T-helper 2 cell treated with Interferon-gamma antibody and Interleukin-4, amounts not matched to agents 5 μg/mL and 100 μg/mL, for 36 hours (primary cell): ENCODE data around the gene DIP2A.

ENCODE experiments used
- DNase-seq: peaks from one replicate; pipeline ENCODE4 v3.0.0; 2021; ENCODE audit warnings: low spot score
- H3K27ac Mint-ChIP-seq: one replicate; pipeline ENCODE4 v1.8.0; 2021; ENCODE audit warnings: mild to moderate bottlenecking, mixed read lengths
- H3K27me3 Mint-ChIP-seq: one replicate; pipeline ENCODE4 v1.8.0; 2021; ENCODE audit warnings: low read depth, mixed read lengths
- H3K36me3 Mint-ChIP-seq: one replicate; pipeline ENCODE4 v1.8.0; 2021; ENCODE audit warnings: low read depth, mixed read lengths
- H3K4me1 Mint-ChIP-seq: one replicate; pipeline ENCODE4 v1.8.0; 2021; ENCODE audit warnings: low read depth, mixed read lengths
- H3K4me3 Mint-ChIP-seq: one replicate; pipeline ENCODE4 v1.8.0; 2022; ENCODE audit warnings: mild to moderate bottlenecking, moderate library complexity, mixed read lengths
- H3K9me3 Mint-ChIP-seq: one replicate; pipeline ENCODE4 v1.8.0; 2021; ENCODE audit warnings: mixed read lengths

The DIP2A gene

GRCh38 chr21:46421191-46421750 lies 37.4 kb upstream of the DIP2A start:
- Mint-ChIP-seq H3K4me1 (peaks cover 5% of the 10 kb centered on the region), H3K36me3 (peaks cover 12% of the 10 kb centered on the region), H3K27me3 (no peaks in the 10 kb centered on the region), H3K9me3 (no peaks in the 10 kb centered on the region), H3K27ac (no peak overlapping the region), H3K4me3 (no peak overlapping the region)
- DNase-seq = no peak

DNA sequence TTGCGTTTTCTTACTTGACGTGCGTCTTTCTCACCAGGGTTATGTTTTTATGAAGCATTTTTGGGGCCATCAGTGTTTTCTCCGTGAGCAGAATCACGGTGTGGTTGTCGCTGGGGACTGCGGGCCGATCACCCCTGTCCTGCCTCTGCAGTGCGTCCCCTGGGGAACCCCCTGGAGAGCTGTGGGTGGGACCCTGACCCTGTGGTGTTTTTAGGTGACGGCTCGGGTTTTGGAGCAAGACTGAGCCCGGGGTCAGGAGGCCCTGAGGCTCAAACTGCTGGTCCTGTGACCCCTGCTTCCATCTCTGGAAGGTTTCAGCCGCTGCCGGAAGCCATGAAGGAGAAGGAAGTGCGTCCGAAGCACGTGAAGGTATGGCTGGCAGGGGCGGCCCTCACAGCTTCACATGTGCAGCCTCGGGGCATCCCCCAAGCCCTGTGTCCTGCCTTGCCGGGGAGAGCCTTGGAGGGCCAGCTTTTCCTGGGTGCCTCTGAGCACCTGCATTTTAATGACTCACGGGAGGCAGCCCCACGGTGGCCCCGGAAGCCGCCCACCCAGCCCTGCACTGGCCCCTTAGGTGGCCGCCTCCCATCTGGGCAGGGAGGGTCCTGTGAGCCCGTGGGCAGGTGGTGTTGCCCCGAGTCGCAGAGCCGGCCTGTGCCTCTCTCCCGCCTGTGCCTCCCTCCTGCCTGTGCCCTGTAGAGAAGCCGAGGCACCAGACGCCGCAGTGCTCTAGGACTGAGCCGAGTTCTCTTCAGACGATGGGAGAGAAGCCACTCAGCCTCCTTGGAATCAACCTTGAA lies 36.7 kb upstream of the DIP2A start:
- H3K36me3 Mint-ChIP-seq = peaks cover 11% of the 10 kb centered on the region
- H3K9me3 Mint-ChIP-seq = no peaks in the 10 kb centered on the region
- DNase-seq = no peak
- no peak overlapping the region for H3K27ac Mint-ChIP-seq
- H3K4me3 Mint-ChIP-seq = no peak overlapping the region
- no peaks in the 10 kb centered on the region for H3K27me3 Mint-ChIP-seq
- H3K4me1 Mint-ChIP-seq = peaks cover 5% of the 10 kb centered on the region

GRCh38 chr21:46422636-46423241 lies 36.0 kb upstream of the DIP2A start:
- Mint-ChIP-seq H3K9me3 (no peaks in the 10 kb centered on the region), H3K4me3 (no peak overlapping the region), H3K4me1 (peaks cover 5% of the 10 kb centered on the region), H3K36me3 (peaks cover 12% of the 10 kb centered on the region), H3K27me3 (no peaks in the 10 kb centered on the region), H3K27ac (peak overlapping the region; percentile 45)
- no peak for DNase-seq

- no peaks in the 10 kb centered on the region for H3K9me3 Mint-ChIP-seq
- no peak for DNase-seq
- H3K36me3 Mint-ChIP-seq = peaks cover 10% of the 10 kb centered on the region
- H3K27ac Mint-ChIP-seq = peak overlapping the region; percentile 75
- H3K27me3 Mint-ChIP-seq = no peaks in the 10 kb centered on the region
- H3K4me1 Mint-ChIP-seq = peaks cover 5% of the 10 kb centered on the region
- H3K4me3 Mint-ChIP-seq = no peak overlapping the region
Observed at GRCh38 chr21:46423546-46424038, 35.1 kb upstream of the DIP2A start.

GRCh38 chr21:46424039-46424591 lies 34.6 kb upstream of the DIP2A start:
- H3K9me3 Mint-ChIP-seq = no peaks in the 10 kb centered on the region
- no peaks in the 10 kb centered on the region for H3K27me3 Mint-ChIP-seq
- H3K4me1 Mint-ChIP-seq = peaks cover 5% of the 10 kb centered on the region
- DNase-seq = no peak
- H3K27ac Mint-ChIP-seq = peak overlapping the region; percentile 75
- H3K4me3 Mint-ChIP-seq = no peak overlapping the region
- peaks cover 5% of the 10 kb centered on the region for H3K36me3 Mint-ChIP-seq

GRCh38 chr21:46424621-46425020 lies 34.1 kb upstream of the DIP2A start:
- H3K36me3 Mint-ChIP-seq = peaks cover 5% of the 10 kb centered on the region
- peak overlapping the region; percentile 21 for H3K4me3 Mint-ChIP-seq
- H3K9me3 Mint-ChIP-seq = no peaks in the 10 kb centered on the region
- H3K27ac Mint-ChIP-seq = peak overlapping the region; percentile 82
- H3K27me3 Mint-ChIP-seq = no peaks in the 10 kb centered on the region
- peaks cover 5% of the 10 kb centered on the region for H3K4me1 Mint-ChIP-seq
- DNase-seq = no peak

DNA sequence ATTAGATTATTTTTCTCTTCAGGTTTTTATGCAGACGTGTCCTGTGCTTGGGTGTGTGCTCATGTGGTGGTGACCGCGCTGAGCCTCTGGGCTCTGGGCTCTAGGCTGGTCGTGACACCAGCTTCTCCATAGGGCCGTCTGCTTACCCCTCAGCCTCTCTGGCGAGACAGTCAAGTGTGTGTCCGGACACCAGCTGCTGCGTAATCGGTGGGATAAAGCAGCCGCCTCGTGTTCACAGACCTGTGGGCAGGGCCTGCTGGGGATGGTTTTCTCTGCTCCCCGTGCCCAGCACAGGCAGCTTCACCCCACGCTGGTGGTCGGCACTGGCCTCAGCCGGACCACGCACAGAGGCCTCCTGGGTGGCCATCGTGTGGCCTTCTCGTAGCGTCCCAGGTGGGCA lies 33.6 kb upstream of the DIP2A start:
- Mint-ChIP-seq H3K9me3 (no peaks in the 10 kb centered on the region), H3K27me3 (no peaks in the 10 kb centered on the region), H3K27ac (peak overlapping the region; percentile 82), H3K4me3 (peak overlapping the region; percentile 21), H3K36me3 (peaks cover 7% of the 10 kb centered on the region), H3K4me1 (peaks cover 5% of the 10 kb centered on the region)
- no peak for DNase-seq

- H3K27ac Mint-ChIP-seq = peak overlapping the region; percentile 36
- no peak for DNase-seq
Observed at GRCh38 chr21:46425571-46425970, 33.1 kb upstream of the DIP2A start.

GRCh38 chr21:46426313-46427046 lies 32.2 kb upstream of the DIP2A start:
- Mint-ChIP-seq H3K4me3 (no peak overlapping the region), H3K27ac (no peak overlapping the region), H3K4me1 (peaks cover 5% of the 10 kb centered on the region), H3K27me3 (no peaks in the 10 kb centered on the region), H3K36me3 (peaks cover 14% of the 10 kb centered on the region), H3K9me3 (no peaks in the 10 kb centered on the region)
- no peak for DNase-seq

More at GRCh38 chr21:46425571-46425970, 33.1 kb upstream of the DIP2A start:
- peaks cover 5% of the 10 kb centered on the region for H3K4me1 Mint-ChIP-seq
- H3K9me3 Mint-ChIP-seq = no peaks in the 10 kb centered on the region
- H3K36me3 Mint-ChIP-seq = peaks cover 7% of the 10 kb centered on the region
- H3K27me3 Mint-ChIP-seq = no peaks in the 10 kb centered on the region
- no peak overlapping the region for H3K4me3 Mint-ChIP-seq

- Mint-ChIP-seq H3K27ac (no peak overlapping the region), H3K9me3 (no peaks in the 10 kb centered on the region), H3K4me3 (no peak overlapping the region), H3K4me1 (peaks cover 5% of the 10 kb centered on the region), H3K27me3 (no peaks in the 10 kb centered on the region), H3K36me3 (peaks cover 24% of the 10 kb centered on the region)
- no peak for DNase-seq
Observed at GRCh38 chr21:46427516-46427915, 31.2 kb upstream of the DIP2A start.

GRCh38 chr21:46428286-46428685 lies 30.4 kb upstream of the DIP2A start:
- peaks cover 24% of the 10 kb centered on the region for H3K36me3 Mint-ChIP-seq
- no peaks in the 10 kb centered on the region for H3K9me3 Mint-ChIP-seq
- H3K27ac Mint-ChIP-seq = no peak overlapping the region

GRCh38 chr21:46428987-46429710 lies 29.5 kb upstream of the DIP2A start:
- no peak overlapping the region for H3K27ac Mint-ChIP-seq
- H3K9me3 Mint-ChIP-seq = no peaks in the 10 kb centered on the region
- no peaks in the 10 kb centered on the region for H3K27me3 Mint-ChIP-seq
- peaks cover 3% of the 10 kb centered on the region for H3K4me1 Mint-ChIP-seq
- peaks cover 24% of the 10 kb centered on the region for H3K36me3 Mint-ChIP-seq
- DNase-seq = no peak
- no peak overlapping the region for H3K4me3 Mint-ChIP-seq

More at GRCh38 chr21:46428286-46428685, 30.4 kb upstream of the DIP2A start:
- Mint-ChIP-seq H3K27me3 (no peaks in the 10 kb centered on the region), H3K4me3 (no peak overlapping the region), H3K4me1 (peaks cover 5% of the 10 kb centered on the region)
- no peak for DNase-seq
